Stimulated activated CD4-positive, alpha-beta T cell treated with anti-CD3 and anti-CD28 coated beads, Interleukin-12 subunit alpha, Interleukin-12 subunit beta, amount 100 ng/mL, for 24 hours (primary cell): ENCODE measurements around the gene LRRC2.
"Not testable (repeated sequence)": the region's sequence is repeated elsewhere in the genome, so short reads cannot be mapped to it uniquely, and the experiment has no call there.

Experiments
- DNase-seq, 2 experiments: peaks; one replicate each; pipeline ENCODE4 v3.0.0-alpha.2; 2020; ENCODE audit warnings: low read depth in 2 of 2

The LRRC2 gene

GRCh38 chr3:46584598-46585467 is 18.7 kb upstream of the LRRC2 start:
- no peak for DNase-seq

- DNase-seq: no peak
Measured at GRCh38 chr3:46580675-46581074, 14.6 kb upstream of the LRRC2 start.

DNA sequence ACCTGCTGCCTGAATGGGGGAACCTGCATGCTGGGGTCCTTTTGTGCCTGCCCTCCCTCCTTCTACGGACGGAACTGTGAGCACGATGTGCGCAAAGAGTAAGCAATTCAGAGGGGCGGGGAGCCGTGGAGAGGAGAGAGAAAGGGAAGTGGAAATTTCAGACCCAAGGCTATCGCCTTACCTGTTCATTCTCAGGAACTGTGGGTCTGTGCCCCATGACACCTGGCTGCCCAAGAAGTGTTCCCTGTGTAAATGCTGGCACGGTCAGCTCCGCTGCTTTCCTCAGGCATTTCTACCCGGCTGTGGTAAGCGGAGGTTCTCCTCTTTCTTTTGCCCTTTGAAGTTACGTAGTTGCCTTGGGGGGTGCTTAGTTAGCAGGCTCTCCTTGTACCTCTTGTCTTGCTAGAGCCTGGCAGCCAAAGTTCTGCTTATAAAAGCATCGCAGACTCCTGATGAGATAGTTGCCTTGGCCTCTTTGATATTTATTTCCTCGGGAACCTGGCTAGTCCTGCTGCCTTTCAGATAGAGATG is 13.7 kb upstream of the LRRC2 start:
- DNase-seq: no peak

GRCh38 chr3:46578973-46579755 is 13.1 kb upstream of the LRRC2 start:
- no peak for DNase-seq

DNA sequence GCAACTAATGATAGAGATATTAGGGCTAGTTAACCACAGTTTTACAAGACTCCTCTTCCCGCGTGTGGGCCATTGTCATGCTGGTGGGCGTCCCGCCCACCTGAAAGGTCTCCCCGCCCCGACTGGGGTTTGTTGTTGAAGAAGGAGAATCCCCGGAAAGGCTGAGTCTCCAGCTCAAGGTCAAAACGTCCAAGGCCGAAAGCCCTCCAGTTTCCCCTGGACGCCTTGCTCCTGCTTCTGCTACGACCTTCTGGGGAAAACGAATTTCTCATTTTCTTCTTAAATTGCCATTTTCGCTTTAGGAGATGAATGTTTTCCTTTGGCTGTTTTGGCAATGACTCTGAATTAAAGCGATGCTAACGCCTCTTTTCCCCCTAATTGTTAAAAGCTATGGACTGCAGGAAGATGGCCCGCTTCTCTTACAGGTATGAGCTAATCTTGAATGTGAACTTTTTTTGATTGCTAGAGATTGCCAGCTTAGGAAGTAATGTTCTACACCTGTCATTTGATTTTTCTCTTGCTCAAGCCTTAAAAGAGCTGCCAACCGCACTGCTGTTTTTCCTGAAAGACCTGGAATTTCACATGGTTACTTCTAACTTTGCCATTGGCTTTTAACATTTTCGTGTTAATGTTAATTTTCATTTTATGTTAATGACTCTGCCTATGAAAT is 11.6 kb upstream of the LRRC2 start:
- not testable (repeated sequence) for DNase-seq

GRCh38 chr3:46576879-46577278 is 10.8 kb upstream of the LRRC2 start:
- no peak for DNase-seq

DNA sequence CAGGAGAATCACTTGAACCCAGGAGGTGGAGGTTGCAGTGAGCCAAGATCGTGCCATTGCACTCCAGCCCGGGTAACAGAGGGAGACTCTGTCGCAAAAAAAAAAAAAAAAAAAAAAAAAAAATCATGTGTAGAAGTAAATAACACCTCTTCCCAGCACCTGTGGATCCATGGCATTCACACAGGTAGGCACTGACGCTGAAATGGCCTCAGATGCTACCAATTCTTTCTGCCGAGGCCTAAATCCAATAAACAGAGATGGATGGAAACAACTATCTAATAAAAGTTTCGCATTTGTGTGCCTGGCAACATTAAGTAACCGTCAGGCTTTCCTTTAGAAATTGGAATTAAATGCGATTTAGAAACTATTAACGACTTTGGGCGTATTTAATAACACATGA is 10.3 kb upstream of the LRRC2 start:
- no peak for DNase-seq

- DNase-seq: no peak
Measured at GRCh38 chr3:46575577-46576222, 9.6 kb upstream of the LRRC2 start.

- no peak for DNase-seq
Measured at GRCh38 chr3:46574881-46575576, 8.9 kb upstream of the LRRC2 start.

- no peak for DNase-seq
Measured at GRCh38 chr3:46574243-46574646, 8.1 kb upstream of the LRRC2 start.

GRCh38 chr3:46573701-46574100 is 7.6 kb upstream of the LRRC2 start:
- no peak for DNase-seq

GRCh38 chr3:46571684-46572083 is 5.6 kb upstream of the LRRC2 start:
- DNase-seq: no peak

DNA sequence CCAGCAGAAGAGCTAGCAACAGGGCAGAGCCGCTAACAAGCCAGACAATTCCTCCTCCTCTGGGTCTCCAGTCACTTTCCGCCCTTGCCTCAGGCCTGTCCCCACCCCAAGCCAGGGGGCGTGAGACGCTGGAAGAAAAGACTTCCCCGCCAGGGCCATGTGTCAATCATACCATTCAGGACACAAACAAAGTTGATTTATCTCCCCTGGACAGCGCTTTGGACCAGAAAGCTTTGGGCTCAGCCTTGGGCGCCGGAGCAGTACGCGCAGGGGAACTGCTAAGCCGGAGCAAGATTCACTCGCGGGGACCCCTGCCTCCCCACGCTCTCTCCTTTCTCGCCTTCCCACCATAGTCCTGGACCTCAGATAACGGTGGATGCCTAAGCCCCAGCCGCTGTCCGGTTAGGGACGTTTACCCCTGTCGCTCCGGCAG is 479 bp downstream of the LRRC2 start:
- DNase-seq: no peak

DNA sequence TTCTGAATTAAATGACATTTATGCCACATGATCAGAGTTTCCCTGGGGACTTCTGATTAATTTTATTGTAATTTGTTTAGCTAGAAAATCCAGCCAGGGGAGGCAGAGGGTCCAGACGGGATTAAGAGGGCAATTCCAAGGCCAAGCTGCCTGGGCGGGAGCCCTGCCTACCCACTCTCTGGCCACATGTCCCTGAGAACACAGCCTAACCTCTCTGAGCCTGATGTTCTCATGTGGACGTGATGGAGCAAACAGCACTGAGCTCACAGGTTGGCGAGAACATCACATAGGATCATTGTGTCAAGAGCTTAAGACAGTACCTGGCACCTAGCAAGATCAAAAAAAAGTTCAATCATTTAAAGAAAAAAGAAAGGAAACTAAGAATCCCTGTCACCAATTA is 1.0 kb downstream of the LRRC2 start:
- no peak for DNase-seq

DNA sequence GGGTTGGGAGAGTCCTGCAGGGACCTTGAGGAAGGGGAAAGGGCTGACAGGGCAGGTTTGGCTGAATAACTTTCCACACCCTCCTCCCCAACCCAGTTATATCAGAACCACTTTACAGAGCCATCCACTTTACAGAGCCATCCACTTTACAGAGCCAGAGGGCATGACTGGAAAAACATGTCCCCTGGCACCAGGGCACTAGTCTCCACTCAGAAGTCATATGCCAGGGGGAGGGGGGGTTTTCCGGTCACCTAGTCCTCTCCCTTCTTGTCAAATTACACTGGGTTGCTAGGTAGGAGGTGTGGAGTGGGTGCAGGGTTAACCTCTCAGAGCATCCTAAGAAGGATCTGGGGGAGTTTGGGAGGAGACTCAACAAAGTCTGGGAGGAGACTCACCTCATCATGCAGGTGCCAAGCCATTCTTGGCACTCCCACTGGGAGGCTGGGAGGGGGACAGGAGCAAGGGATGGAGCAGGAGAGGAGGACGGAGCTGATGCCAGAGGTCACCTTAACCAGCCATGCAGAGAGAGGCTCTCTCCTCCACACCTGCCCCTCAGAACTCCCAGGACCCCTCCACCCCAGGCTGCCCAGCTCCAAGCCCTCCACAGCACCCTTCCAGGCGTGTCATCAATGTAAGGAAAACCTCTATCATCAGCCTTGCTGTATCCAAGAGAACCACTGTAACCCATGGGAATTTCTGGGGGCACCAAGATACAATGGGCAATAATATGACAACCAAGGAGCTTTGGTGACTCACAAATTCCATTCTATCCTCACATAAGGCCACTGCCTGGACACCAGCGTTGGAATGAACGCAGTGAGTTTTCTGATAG is 1.7 kb downstream of the LRRC2 start:
- no peak for DNase-seq

- DNase-seq: no peak
Measured at GRCh38 chr3:46561951-46562350, 4.2 kb downstream of the LRRC2 start.

- no peak for DNase-seq
Measured at GRCh38 chr3:46561511-46561910, 4.6 kb downstream of the LRRC2 start.

- no peak for DNase-seq
Measured at GRCh38 chr3:46559091-46559704, 6.9 kb downstream of the LRRC2 start.

DNA sequence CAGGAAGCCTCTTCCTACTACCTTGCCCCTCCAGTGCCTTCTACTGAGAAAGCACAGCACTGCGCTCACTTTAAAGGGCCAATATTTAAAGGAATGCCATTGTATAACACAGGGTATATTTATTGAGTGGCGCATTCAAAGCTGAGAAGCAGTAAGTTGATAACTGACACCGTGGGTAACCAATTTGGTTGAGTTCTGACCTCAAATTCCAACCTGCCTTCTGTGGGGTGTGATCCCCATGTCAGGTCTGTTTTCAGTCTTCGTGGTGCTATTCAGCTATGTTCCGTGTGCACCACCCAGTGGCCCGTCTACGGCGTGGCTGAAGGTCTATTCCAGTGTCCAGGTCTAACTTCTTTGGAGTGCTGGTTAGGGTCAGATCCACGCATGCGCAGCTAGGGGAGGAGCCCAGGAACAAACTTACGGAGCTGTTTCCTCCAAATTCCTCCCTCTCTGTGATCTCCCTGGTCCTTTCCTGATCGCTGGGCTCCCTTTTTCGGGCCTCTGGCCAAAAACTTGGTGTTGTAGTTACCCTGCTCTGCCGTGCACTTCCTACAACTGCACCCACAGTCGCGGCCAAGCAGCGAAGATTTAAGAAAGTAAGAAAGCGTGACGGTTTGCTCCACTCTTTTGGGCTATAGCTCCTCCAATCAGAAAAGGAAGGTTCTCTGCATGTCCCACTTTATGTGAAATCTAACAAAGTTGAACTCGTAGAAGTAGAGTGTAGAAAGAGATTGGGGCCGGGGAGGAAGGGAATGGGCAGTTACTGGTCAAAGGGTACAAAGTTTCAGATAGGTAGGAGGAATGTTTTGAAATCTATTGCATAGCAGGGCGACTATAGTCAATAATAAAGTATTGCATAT is 7.7 kb downstream of the LRRC2 start:
- DNase-seq: peak; percentile 32 to 51
